Amniotic stem cell (primary cell): Measurements from ENCODE around the gene RGS6.

ENCODE experiments used
- DNase-seq: peaks from one replicate; lab custom pipeline; 2025; lab: John Stamatoyannopoulos, UW

RGS6 gene

DNA sequence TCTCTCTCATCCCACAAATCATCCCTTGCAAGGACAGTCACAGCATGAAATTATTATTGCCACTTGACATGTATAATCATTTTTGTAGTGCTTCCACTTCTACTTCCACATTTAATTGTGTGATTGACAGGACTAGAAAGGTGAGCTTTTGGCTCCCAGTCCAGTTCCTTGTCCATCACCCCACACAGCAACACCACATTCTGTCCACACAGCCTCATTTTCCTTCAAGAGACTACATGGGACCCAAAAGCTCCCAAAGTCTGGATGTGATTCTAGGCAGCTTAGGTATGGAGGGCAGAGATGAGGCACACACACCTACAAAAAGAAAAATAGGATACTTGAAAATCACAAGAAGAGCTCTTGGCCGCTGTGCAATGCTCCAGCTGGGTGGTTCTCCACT is 595.4 kb downstream of the RGS6 start:
- no peak for DNase-seq

DNA sequence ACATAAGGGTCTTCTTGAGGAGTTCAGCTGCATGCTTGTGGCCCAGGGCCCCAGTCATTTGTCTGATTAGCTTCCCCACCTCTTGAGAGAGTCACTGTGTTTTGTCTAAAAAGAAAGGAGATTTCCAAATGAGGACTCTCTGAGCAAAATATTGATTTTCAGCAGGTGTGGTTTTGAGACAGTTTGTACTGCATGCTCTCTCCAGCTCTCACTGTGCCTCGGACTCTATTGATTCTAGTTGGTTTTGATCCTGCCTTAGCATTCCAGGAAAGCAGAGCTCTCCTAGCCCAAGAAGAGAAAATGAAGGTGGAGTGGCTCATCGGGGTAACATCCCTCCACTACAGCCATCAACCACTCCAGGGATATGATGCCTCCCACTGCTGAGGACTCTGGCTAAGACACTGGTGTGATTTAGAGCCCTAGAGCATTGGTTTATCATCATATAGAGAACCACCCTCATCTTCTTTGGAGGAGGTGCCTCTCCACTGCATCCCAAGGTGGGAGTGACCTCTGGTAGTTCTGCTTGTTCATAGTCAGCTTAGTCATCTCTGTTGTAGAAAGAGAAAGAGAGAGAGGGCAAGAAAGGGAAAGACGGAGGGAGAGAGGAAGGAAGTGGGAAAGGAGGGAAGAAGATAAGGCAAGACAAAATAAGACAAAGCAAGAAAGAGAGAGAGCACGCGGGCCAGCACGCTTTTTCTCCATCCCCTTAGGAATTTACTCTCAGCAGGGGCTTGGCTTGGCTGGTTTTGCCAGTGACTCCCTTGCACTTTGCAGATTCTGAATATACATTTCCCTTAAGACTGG is 596.0 kb downstream of the RGS6 start:
- DNase-seq = no peak

DNA sequence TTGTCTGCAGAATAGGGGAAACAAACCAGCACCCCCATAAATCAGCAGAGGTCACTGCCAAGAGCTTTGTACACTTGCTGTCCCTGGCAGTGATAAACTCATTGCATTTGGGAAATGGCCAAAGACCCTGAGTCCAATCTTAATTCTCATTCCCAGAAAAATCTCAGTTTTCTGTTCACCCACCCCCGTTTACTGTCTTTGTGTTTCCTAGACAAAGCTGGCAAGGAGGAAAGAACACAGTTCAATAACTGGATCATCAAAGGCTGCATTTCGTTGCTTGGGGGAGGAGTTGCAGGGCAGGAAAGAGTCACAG is 596.6 kb downstream of the RGS6 start:
- DNase-seq = no peak

DNA sequence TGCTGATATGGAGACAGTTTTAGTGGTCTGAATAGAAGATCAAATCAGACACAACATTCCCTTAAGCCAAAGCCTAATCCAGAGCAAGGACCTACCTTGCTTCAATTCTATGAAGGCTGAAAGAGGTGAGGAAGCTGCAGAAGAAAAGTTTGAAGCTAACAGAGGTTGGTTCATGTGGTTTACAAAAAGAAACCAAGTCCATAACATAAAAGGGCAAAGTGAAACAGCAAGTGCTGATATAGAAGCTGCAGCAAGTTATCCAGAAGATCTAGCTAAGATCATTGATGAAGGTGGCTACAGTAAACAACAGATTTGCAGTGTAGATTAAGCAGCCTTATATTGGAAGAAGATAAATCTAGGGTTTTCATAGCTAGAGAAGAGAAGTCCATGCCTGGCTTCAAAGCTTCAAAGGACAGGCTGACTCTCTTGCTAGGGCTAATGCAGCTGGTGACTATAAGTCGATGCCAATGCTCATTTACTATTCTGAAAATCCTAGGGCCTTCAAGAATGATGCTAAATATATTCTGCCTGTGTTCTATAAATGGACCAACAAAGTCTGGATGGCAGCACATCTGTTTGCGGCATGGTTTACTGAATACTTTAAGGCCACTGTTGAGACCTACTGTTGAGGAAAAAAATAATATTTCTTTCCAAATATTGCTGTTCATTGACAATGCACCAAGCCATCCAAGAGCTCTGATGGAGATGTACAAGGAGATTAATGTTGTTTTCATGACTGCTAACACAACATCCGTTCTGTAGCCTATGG is 600.6 kb downstream of the RGS6 start:
- no peak for DNase-seq

DNA sequence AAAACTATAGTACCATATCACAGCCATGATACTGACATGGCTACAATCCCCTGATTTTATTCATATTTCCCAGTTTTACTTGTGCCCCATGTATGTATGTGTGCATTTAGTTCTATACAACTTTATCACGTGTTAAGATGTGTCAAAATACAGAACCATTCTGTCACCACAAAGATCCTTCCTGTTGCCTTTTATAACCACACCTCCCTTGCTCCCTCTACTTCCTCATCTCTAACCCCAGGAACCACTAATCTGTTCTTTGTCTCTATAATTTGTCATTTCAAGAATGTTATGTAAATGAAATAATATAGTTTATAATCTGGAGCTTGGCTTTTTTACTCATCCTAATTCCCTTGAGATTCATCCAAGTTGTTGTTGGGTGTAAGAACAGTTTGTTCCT is 603.3 kb downstream of the RGS6 start:
- no peak for DNase-seq

DNA sequence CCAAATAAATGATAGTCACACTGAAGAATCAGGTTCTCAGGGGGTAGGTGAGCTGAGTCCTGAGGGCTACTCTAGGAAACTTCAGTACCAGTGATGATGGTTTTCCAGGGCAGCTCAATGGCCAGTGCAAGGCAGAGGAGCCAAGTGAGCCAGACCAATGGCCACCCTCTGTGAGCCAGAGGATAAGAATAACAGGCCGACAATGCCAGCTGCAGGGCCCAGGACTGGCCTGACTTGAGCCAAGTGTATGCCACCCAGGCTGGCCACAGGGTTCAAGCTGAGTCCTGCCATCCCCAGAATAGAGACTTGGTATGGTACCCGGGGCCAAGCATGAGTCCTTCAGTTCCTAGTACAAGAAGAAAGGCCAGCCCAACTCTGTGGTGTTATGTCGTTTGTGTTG is 606.2 kb downstream of the RGS6 start:
- DNase-seq = no peak

DNA sequence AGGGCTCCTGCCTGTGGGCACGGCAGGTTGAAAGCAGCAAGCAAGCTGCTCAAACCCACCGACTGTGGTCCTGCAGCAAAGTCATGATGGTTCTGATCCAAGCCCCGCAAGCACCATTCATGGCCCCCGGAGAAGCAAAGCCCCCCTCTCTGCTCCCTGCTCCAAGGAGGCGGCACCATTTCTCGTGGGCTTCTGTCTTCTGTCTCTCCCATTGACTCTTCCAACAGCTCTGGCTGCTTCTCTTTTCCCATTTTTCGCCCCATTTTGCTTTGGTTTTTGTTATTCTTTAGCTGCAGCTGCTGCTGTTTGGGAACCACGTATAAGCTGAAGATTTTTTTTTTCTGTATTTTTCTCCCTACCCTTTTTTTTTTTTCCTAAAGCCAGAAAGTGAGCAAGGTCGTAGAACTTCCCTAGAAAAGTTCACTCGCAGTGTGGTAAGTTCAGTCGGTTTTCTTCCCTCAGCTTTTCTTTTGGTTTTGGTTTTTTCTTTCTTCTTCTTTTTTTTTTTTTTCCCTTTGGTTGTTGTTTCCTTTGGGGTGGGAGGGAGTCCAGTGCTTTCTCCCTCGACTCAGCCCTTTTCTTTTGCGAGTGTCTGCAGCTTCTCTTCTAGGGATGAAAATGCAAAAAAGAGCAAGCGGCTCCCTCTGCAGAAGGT is 607.6 kb downstream of the RGS6 start:
- no peak for DNase-seq

DNA sequence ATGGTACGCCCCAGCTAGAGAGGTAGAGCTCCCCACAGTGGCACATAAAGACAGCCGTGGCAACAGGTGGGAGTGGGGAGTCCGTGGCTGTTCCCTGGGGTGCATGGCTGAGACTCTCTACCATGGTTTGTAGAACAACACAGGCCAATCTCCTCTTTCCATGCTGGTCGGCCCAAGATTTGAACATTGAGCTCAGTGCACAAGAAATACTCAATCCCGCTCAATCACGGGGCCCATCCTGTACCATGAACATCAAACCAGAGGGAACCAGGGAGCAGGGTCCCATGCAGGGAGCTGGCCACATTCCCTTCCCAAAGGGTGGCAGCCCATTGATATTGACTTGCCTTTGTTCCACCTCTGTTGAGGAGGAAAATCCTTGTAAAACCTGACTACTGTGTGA is 608.6 kb downstream of the RGS6 start:
- no peak for DNase-seq

DNA sequence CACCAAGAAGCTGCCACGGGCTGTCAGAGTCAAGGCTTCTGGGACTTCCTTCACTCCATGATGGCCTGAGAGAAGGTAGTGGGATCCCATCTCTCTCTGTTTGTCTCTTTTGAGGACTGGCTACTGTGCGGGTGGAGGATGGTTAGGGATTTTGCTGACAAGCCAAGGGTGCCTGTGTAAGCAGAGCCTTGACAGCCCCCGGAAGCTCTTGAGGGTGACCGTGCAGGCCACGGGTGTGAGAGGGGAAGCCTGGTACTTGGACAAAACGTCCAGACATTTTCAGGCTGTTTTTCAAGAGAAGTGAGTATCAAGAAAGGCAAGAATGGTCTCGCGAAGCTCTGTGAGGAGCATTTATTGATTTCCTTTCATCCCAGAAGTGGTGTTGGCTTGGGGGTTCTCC is 609.3 kb downstream of the RGS6 start:
- no peak for DNase-seq

DNA sequence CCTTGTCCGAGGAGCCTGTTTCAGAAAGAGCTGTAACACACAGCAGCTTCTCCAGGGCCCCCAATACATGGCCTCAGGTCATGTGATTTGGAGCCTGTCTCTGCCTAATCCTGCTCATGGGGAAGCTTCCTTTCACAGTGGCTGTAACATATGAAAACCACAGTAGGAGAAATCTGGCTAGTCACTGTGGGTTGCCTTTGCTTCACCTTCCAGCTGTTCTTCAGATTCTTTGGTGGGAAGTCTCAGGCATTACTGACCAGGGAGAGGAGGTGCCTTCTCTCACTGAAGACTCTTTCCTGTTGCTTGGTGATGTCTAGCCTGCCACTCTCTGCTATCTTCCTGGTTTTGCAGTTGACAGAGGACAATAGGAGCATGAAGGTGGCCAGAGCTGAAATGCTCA is 611.1 kb downstream of the RGS6 start:
- DNase-seq = no peak

DNA sequence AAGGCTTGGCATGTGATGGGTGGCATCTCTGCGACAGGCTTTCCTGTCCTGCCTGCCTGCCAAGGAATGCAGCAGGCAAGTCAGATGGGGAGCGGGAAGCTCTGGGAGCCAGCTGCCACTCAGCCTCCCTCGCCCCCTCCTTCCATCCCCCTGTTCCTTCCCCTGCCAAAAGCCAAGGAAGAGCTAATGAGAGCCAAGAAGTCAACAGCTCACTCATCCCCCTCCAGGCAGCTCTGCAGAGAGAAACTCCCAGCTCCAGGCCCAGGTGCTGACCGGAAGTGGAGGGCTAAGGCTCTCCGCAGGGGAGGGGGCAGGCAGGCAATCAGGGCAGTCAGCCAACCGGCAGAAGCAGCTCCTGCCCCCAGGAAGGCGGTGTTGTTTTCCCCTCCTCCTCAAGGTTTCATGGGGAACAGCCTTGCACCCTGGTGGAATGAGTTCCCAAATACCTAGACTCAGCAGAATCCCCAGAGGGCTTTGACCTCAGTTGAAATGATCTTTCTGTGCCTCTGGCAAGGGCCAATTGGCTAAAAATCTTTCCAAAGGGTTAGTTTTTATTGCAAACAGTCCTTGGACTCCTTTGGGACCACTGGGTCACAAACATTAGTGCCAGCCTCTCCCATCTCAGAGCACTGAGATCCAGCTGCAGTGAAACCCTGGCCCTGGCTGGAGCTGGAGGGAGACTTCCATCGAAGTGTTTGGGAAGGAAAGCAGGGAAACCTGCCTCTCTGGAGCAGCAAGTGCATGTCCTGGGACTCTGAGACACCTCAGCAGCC is 612.6 kb downstream of the RGS6 start:
- DNase-seq = no peak

DNA sequence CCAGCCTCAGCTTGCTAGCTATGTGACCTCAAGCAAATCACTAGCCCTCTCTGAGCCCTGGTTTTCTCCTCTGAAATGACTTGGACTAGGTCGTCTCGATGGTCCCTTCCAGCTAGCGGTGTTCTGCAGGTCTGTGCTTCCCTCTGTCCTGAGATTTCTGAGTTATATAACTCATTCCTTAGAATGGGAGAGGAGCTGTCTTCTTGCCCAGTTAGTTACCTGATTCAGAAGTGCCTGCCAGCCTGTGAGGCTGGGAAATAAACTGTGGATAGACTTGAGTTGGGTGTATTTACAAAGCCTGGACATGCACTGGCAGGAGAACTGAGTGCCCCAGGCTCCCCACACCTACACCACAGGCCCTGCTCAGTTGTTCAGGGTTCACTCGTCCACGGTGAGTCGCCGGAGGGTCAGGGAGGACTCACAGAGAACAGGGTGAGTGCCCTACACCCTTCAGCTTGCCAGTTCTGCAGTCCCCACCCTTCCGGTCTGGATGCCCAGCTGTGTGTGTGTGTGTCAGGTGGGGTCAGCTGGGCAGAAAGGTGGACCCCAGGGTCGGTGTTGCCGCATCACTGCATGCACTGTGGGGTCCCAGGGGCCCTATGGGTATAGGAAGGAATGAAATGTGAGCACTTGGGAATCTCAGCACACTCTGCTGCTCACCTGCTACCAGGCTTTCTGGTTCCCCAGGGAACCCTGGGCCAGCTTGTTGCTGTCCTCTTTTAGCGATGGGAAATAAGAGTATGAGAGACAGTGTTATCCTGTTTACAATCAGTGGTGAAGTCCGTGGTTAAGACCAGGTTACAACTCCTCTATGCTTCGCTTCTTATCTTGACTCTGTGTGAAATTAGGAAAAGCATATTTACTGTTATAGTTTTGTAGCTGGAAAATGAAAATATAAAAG is 613.4 kb downstream of the RGS6 start:
- DNase-seq = no peak

DNA sequence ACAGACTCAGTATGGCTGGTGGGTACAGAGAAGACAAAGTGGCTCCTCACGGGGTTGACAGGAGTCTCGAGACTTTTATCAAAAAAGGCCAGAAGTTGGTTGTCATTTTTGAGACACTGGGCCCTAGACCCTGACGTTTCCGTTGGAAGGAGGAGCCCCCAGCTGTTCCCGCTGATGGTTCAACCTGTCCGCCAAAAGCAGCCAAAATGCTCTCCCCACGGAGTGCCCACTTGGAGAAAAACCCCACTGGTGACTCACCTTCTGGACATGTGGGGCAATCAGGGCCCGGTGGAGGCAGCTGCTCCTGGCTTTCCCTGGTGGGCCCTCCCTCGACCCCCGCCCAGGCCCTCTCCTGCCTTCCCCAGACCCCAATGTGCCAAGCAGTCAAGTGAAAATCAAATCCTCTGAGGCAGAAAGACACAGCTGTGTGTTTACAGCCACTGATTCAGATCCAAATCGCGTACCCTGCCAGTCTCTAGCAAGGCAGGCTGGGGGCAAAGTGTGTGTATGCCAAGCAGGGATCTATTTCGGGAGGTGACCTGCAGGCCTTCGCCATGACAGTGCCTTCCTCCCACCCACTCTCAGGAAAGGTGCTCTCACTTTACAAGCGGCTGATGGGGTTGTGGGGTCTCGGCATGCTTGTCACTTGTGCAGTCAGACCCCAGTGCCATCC is 614.3 kb downstream of the RGS6 start:
- no peak for DNase-seq

DNA sequence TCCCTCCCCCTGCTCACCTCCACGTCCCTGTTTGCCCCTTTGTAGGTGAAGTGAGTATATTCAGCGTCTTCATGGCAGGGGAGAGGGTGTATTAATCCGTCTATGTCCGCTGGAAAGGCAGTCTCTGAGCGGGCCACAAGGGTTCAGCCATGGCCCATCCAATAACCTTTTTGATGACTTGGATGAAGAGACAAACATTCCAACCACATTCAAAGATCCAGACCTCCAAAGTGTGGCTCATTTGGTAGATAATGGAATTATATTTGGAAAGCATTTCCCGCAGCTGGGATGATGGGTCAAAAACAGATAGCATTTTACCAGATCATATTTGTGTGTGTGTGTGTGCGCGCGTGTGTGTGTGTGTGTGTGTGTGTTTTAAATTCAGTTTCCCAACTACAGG is 615.8 kb downstream of the RGS6 start:
- no peak for DNase-seq

DNA sequence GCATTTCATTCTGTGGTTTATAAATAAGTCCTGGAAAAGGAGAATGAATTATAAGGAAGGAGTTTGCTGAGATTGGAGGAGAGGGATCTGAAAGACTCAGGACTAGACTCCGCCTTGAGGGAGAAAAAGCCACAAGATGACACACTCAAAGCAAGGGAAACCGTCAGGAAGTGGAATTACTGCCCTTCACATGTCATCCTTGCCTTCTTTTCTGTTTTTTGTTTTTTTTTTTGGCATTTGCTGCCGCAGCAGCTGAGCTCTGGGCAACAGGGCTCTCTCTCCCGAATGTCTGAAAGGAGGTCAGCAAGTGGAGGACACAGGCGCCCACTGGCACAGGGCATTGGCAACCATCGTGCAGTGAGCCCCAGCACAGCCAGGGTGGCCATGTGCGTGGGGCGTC is 616.8 kb downstream of the RGS6 start:
- no peak for DNase-seq

DNA sequence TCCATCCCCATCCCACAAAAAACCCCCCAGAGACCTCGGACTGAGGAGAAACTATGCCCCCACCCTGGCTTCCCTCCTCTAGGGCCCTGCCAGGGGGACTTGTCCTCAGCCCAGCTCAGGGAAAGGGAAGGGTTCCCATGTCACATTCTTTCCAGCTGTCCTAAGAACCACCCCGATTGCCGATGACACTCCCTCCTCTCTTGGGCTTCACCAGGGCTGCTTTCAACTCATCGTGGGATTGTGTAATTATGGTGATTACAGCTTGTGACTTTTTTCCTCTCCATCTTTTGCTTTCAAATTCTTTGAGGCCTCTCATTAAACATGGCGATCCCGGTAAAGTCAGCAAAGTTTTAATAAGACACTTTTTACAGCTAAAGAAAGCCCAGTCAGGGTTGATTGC is 617.6 kb downstream of the RGS6 start:
- DNase-seq = no peak

DNA sequence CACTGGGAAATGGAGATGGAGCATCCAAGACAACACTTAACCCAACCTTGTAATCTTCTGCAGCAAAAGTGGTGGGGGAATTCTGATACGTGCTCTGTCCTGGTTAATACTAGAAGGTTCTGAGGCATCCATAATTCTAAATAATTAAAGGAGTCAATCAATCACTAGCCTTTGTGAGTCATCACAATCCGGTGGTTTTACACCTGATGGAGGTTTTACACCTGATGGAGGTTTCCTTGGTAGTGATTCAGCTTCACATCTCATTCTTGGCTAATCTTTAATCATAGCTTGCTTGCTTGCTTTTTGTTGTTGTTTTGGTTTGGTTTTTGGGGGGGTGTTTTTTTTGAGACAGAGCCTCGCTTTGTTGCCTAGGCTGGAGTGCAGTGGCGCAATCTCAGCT is 618.3 kb downstream of the RGS6 start:
- DNase-seq = no peak

DNA sequence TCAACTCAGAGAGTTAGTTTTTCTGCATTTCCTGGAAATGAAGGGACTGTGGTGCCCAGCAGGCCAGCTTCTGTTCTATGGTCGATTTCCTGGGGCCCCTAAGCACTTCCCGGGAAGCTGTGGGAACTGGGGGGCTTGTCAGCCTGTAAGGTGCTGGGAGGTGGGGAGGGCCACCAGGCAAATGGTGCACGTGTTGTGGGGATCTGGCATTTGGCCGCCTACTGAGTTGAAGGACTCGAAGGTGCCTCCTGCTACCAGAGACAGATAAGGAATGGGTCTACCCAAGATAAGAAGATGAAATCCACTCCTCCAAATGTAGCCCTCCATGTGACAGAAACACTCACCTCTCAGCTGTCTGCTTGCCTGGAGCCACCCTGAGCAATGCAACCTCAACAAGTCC is 620.0 kb downstream of the RGS6 start:
- DNase-seq = no peak

DNA sequence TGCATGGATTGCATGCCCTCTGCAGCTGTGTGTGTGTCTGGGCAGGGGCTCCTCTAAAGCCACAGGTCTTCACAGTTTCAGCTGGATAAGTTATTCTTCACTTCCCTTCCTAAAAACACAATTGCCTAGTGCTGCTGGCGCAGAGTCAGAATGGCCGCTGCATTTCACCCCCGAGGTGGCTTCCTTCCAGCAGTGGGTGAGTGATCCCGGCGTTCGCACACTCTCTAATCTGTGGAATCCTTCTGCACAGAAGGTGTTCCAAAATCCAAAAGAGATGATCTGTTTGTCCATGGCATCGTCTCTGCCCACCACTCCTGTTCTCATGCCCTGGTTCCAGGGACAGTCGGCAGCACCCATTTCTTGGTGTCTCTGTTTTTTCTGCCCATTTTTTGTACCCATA is 620.9 kb downstream of the RGS6 start:
- DNase-seq = no peak

DNA sequence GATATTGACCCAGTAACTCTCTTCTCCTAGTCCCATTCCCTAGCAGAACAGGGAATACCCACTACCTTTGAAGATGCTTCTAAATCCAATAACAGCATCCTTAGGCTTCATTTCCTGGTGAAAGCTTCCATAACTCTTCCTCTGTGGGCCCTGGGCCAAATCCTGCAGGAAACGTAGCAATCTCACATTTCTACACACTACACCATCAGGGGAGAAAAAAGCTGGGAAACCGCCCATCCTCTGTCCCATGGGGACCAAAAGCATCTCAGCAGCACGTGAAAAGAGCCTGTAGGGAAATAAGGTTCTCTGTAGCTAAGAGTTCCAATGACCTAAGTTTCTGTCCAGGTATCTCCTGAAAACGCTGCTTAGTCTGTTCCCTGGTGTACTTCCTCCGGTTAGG is 621.4 kb downstream of the RGS6 start:
- DNase-seq = no peak

DNA sequence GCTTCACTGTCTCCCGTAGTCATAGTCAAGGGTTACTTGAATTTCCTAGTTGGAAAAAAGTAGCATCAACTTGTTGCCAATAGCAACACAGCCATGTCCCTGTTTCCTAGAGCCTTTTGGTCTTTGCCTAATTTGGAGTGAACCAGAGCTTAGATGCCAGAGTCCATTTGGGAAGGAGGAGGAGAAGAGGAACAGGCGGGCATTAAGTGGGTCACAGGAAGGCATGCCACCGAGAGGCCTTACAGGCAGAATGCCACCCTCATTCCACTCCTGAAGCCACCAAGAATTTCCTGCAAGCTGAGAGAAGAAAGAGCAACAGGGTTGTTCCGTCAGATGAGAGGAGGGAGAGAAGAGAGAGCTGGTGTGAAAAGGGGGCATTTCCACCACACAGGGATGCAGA is 622.2 kb downstream of the RGS6 start:
- DNase-seq = no peak
